ENCODE data around the gene VIPR2.

VIPR2 gene

DNA sequence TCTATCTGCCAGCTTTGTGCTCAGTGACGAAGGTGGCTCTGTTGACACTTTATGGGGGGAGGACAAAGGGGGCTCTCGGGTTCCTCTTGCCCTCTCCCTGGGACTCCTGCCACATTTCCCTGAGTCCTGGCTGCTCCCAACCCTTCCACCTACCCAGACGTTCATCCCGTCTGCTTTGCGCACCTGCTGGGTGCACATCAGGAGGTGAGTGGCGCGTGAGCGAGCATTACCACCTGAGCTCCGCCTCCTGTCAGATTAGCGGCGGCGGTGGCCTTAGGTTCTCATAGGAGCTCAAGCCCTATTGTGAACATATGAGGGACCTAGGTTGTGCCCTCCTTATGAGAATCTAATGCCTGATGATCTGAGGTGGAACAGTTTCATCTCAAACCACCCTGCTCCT lies 151.1 kb downstream of the VIPR2 start:
- no peaks in the 10 kb centered on the region for H3K36me3 ChIP-seq
- TF ChIP-seq, protein P1, sequence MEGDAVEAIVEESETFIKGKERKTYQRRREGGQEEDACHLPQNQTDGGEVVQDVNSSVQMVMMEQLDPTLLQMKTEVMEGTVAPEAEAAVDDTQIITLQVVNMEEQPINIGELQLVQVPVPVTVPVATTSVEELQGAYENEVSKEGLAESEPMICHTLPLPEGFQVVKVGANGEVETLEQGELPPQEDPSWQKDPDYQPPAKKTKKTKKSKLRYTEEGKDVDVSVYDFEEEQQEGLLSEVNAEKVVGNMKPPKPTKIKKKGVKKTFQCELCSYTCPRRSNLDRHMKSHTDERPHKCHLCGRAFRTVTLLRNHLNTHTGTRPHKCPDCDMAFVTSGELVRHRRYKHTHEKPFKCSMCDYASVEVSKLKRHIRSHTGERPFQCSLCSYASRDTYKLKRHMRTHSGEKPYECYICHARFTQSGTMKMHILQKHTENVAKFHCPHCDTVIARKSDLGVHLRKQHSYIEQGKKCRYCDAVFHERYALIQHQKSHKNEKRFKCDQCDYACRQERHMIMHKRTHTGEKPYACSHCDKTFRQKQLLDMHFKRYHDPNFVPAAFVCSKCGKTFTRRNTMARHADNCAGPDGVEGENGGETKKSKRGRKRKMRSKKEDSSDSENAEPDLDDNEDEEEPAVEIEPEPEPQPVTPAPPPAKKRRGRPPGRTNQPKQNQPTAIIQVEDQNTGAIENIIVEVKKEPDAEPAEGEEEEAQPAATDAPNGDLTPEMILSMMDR (IDR thresholded peaks at IDR 0.05) = no peak
- no peak overlapping the region for H3K27ac ChIP-seq
- no peak overlapping the region for H3K4me3 ChIP-seq (ENCODE audit: low read depth in 1 of 2, low read length in 1 of 2)
- H3K9me3 ChIP-seq = no peaks in the 10 kb centered on the region
- H3K27me3 ChIP-seq = peaks cover 83% of the 10 kb centered on the region
- H3K4me1 ChIP-seq (ENCODE audit: control insufficient read depth in 1 of 2, insufficient read depth in 1 of 2, low read depth in 1 of 2, low read length in 1 of 2) = no peaks in the 10 kb centered on the region

DNA sequence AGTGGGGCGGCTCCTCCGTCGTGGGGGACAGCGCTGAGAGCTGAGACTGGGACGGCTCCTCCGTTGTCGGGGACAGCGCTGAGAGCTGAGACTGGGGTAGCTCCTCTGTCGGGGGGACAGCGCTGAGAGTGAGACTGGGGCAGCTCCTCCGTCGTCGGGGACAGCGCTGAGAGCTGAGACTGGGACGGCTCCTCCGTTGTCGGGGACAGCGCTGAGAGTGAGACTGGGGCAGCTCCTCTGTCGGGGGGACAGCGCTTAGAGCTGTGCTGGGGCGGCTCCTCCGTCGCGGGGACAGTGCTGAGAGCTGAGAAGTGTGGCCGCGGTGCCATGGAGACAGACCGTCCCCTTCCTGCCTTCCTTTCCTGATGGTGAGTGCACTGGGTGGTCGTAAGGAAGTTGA lies 151.9 kb downstream of the VIPR2 start:
- H3K9me3 ChIP-seq = no peaks in the 10 kb centered on the region
- H3K36me3 ChIP-seq = no peaks in the 10 kb centered on the region
- H3K27me3 ChIP-seq = peaks cover 83% of the 10 kb centered on the region
- no peak overlapping the region for H3K4me3 ChIP-seq (ENCODE audit: low read depth in 1 of 2, low read length in 1 of 2)
- no peaks in the 10 kb centered on the region for H3K4me1 ChIP-seq (ENCODE audit: control insufficient read depth in 1 of 2, insufficient read depth in 1 of 2, low read depth in 1 of 2, low read length in 1 of 2)
- TF ChIP-seq, protein P1 (IDR thresholded peaks at IDR 0.05) = no peak
- no peak overlapping the region for H3K27ac ChIP-seq

DNA sequence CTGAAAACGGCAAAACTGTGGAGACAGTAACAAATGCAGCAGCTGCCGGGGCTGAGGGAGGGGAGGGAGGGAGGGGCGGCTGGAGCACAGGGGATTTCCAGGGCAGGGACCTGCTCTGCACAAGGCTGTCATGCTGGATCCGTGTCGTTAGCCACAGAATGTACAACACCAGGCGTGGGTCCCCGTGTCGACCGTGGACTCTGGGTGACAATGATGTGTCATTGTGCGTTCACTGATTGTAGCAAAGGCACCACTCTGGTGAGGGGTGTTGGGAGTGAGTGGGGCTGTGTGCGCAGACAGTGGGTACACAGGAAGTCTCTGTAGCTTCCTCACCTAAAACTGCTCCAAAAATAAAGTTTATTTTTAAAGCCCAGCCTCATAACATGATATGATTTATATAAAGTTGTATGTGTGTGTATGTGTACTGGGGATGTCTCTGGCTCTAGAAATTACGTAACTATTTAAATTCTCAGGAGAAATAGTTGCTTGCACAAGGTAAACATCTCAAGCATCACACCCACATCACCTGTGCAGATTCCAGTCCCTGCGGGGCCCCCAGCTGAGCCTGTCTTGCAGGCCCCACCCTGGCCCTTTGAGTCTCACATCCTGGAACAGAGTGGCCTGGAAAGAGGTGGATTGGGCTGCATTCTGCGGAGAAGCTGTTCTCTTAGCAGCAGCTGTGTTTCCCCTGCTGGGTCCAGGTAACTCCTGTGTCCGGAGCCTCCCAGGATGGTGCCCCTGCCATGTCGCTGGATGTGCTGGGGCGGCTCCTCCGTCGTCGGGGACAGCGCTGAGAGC lies 152.6 kb downstream of the VIPR2 start:
- TF ChIP-seq, protein P1 (IDR thresholded peaks at IDR 0.05) = no peak
- no peak overlapping the region for H3K4me3 ChIP-seq (ENCODE audit: low read depth in 1 of 2, low read length in 1 of 2)
- no peaks in the 10 kb centered on the region for H3K9me3 ChIP-seq
- no peaks in the 10 kb centered on the region for H3K4me1 ChIP-seq (ENCODE audit: control insufficient read depth in 1 of 2, insufficient read depth in 1 of 2, low read depth in 1 of 2, low read length in 1 of 2)
- H3K27me3 ChIP-seq = peaks cover 76% of the 10 kb centered on the region
- H3K36me3 ChIP-seq = no peaks in the 10 kb centered on the region
- no peak overlapping the region for H3K27ac ChIP-seq

DNA sequence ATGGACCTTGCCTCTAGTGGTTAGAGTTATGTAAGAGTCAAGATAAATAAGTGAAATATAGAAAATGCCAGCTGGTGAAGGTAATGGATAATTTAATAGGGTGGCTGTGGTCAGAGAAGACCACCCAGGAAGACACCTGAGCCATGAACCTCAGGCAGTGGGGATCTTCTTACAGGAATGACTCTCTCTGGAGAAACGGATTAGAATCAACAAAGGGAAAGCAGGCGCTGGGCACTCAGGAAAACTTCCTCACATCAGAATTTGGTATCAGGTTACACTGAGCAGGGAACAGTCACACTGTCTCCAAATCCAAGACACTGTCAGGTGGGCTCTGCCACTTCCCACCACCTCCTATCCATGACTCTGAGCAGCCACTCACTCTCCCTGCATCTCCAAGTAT lies 155.7 kb downstream of the VIPR2 start:
- TF ChIP-seq, protein P1 (IDR thresholded peaks at IDR 0.05) = no peak
- peaks cover 46% of the 10 kb centered on the region for H3K27me3 ChIP-seq
- H3K4me3 ChIP-seq (ENCODE audit: low read depth in 1 of 2, low read length in 1 of 2) = no peak overlapping the region
- no peaks in the 10 kb centered on the region for H3K9me3 ChIP-seq
- no peaks in the 10 kb centered on the region for H3K4me1 ChIP-seq (ENCODE audit: control insufficient read depth in 1 of 2, insufficient read depth in 1 of 2, low read depth in 1 of 2, low read length in 1 of 2)
- no peak overlapping the region for H3K27ac ChIP-seq
- no peaks in the 10 kb centered on the region for H3K36me3 ChIP-seq

DNA sequence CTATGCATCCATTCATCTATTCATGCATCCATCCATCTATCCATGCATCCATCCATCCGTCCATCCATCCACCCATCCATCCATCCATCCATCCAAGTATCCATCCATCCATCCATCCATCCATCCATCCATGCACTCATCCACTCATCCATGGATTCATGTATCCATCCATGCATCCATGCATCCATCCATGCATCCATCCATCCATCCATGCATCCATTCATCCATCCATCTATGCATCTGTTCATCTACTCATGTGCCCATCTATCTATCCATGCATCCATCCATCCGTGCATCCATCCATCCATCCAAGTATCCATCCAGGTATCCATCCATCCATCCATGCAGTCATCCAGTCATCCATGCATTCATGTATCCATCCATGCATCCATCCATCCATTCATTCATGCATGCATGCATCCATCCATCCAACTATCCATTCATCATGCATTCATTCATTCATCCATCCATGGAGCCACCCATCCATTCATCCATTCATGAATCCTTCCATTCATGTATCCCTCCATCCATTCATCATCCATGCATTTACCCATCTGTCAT lies 156.3 kb downstream of the VIPR2 start:
- Histone ChIP-seq H3K27me3 (peaks cover 40% of the 10 kb centered on the region), H3K4me1 (ENCODE audit: control insufficient read depth in 1 of 2, insufficient read depth in 1 of 2, low read depth in 1 of 2, low read length in 1 of 2) (no peaks in the 10 kb centered on the region), H3K36me3 (no peaks in the 10 kb centered on the region), H3K27ac (no peak overlapping the region), H3K4me3 (ENCODE audit: low read depth in 1 of 2, low read length in 1 of 2) (no peak overlapping the region), H3K9me3 (no peaks in the 10 kb centered on the region)
- TF ChIP-seq, protein P1 (IDR thresholded peaks at IDR 0.05) = no peak

Data from neutrophil (primary cell).